HG02763 (cell line): ENCODE measurements around the gene TSFM.

Experiments used
- ATAC-seq: cut with Tn5 transposase; IDR thresholded peaks from one replicate; pipeline ENCODE4 v1.9.1; 2021; ENCODE audit warnings: mild to moderate bottlenecking, moderate library complexity; ENCODE audit not compliant: unreplicated experiment

TSFM gene

GRCh38 chr12:57782608-57783465 lies at the start of gene TSFM:
Gene TSFM (plus strand): TSS chr12:57782787. CDS start chr12:57782802, 15 bp downstream.
- ATAC-seq = peak; percentile 91

- no peak for ATAC-seq
Observed at GRCh38 chr12:57733928-57734327, 48.7 kb upstream of the TSFM start.

GRCh38 chr12:57734591-57734990 lies 48.0 kb upstream of the TSFM start:
- no peak for ATAC-seq

- ATAC-seq = no peak
Observed at GRCh38 chr12:57735198-57735855, 47.3 kb upstream of the TSFM start.

GRCh38 chr12:57735952-57736740 lies 46.4 kb upstream of the TSFM start:
- no peak for ATAC-seq

- ATAC-seq = no peak
Observed at GRCh38 chr12:57736741-57737466, 45.7 kb upstream of the TSFM start.

GRCh38 chr12:57737467-57738460 lies 44.8 kb upstream of the TSFM start:
- ATAC-seq = no peak

- no peak for ATAC-seq
Observed at GRCh38 chr12:57738661-57739237, 43.8 kb upstream of the TSFM start, which contains the start of gene AGAP2. Gene AGAP2 (minus strand): TSS chr12:57738742. CDS start chr12:57738246, 496 bp downstream.

- ATAC-seq = no peak
Observed at GRCh38 chr12:57739387-57739786, 43.2 kb upstream of the TSFM start.

- no peak for ATAC-seq
Observed at GRCh38 chr12:57739914-57740538, 42.6 kb upstream of the TSFM start.

- peak; percentile 37 for ATAC-seq
Observed at GRCh38 chr12:57740656-57741412, 41.8 kb upstream of the TSFM start.

GRCh38 chr12:57741413-57741789 lies 41.2 kb upstream of the TSFM start:
- no peak for ATAC-seq

GRCh38 chr12:57741844-57742738 lies 40.5 kb upstream of the TSFM start:
- peak; percentile 50 for ATAC-seq

GRCh38 chr12:57743769-57744168 lies 38.8 kb upstream of the TSFM start:
- no peak for ATAC-seq

- ATAC-seq = peak; percentile 30
Observed at GRCh38 chr12:57744194-57744776, 38.3 kb upstream of the TSFM start.

GRCh38 chr12:57744777-57745484 lies 37.7 kb upstream of the TSFM start, which contains the start of gene TSPAN31:
Gene TSPAN31 (plus strand): TSS chr12:57745039. CDS start chr12:57745155, 116 bp downstream.
- peak; percentile 83 for ATAC-seq
